DMS 273 (cell line): ENCODE measurements around the gene NBAS.
"Not testable (repeated sequence)": the region's sequence is repeated elsewhere in the genome, so short reads cannot be mapped to it uniquely, and the experiment has no call there.

ENCODE experiments used
- DNase-seq: peaks from one replicate; lab custom pipeline; 2025; ENCODE audit not compliant: unreplicated experiment; lab: John Stamatoyannopoulos, UW

NBAS gene

GRCh38 chr2:15325296-15325695 lies 235.8 kb downstream of the NBAS start:
- DNase-seq: no peak

DNA sequence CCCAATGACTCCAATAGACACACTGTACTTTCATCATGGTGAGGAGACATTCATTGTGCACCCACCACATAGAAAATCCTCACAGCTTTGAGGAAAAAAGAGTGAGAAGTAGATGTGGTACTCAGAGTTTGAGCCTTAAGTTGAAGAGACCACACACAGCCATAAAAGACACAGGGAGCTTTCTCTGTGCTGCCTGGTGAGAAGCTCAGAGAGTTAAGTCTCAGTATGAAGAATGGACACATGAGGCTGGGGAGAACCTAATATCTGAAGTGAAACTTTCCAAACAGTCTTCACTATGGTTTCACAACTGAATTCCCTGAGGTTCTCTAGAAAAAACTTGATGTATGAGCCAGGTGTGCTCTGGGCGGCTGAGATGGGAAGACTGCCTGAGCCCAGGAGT lies 237.9 kb downstream of the NBAS start:
- DNase-seq: no peak

DNA sequence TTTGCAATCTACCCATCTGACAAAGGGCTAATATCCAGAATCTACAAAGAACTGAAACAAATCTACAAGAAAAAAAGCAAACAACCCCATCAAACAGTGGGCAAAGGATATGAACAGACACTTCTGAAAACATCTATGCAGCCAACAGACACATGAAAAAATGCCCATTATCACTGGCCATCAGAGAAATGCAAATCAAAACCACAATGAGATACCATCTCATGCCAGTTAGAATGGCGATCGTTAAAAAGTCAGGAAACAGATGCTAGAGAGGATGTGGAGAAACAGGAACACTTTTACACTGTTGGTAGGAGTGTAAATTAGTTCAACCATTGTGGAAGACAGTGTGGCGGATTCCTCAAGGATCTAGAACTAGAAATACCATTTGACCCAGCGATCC lies 239.7 kb downstream of the NBAS start:
- not testable (repeated sequence) for DNase-seq

DNA sequence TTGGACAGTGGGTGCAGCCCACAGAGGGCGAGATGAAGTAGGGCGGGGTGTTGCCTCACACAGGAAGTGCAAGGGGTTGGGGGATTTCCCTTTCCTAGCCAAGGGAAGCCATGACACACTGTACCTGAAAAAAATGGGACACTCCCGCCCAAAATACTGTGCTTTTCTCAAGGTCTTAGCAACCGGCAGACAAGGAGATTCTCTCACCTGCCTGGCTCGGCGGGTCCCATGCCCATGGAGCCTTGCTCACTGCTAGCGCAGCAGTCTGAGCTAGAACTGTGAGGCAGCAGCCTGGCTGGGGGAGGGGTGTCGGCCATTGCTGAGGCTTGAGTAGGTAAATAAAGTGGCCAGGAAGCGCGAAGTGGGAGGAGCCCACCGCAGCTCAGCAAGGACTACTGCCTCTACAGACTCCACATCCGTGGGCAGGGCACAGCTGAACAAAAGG lies 244.7 kb downstream of the NBAS start:
- DNase-seq: no peak

DNA sequence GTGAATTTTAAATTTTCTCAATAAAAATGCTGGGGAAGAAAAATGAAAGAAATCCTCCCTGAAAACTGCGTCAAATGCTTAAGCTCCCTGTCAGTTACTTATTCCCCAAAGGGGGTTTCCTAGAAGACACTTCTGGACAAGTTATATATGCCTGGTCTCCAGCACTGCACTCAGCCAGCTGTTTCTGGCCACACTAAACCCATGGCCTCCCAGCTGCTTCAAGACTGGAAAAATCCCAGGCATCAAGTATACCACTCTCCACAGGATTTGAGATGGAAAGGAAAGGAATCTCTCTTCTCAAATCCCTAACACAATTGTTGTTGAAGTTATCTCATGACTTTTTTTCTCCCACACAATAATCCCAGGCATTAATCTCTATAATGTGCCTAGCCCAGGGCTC lies 245.7 kb downstream of the NBAS start:
- DNase-seq: no peak

GRCh38 chr2:15313657-15314056 lies 247.5 kb downstream of the NBAS start:
- DNase-seq: peak; percentile 56

DNA sequence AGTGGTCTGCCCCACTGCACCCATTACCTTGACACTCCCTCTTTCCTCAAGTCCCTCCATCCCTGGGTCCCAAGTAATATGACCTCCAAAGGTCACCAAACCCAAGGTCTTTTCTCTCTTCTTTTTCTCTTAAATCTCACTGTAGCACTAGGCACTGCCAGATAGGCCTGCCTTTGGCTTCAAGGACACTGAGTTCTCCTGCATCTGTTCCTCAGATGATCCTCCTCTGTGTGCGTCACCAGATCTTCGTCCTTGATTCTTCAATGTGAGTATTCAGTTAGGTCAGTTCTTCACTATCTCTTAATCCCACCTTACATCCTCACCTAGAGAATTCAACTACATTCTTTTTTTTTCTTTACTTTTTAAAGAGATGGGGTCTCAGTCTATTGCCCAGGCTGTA lies 249.2 kb downstream of the NBAS start:
- no peak for DNase-seq

- no peak for DNase-seq
Observed at GRCh38 chr2:15311201-15311907, 249.8 kb downstream of the NBAS start.

GRCh38 chr2:15307526-15307925 lies 253.6 kb downstream of the NBAS start:
- DNase-seq: no peak

DNA sequence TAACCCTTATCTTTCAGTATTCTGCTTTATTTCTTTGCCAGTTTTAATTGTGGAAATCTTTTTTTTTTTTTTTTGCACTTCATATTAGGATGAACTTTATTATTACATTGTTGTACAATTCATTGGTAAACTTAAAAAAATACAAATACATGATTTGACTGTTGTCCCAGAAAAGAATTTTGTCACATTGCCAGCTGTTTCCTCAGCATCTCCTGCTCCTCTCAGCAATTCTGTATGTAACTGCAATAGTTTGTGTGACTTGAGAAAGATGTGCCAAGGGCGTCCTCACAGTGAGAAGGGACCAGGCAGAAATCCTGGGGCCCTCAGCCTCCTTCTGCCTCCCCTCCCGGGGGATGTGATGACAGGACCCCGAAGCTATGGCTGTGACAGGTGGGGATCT lies 254.4 kb downstream of the NBAS start:
- no peak for DNase-seq

DNA sequence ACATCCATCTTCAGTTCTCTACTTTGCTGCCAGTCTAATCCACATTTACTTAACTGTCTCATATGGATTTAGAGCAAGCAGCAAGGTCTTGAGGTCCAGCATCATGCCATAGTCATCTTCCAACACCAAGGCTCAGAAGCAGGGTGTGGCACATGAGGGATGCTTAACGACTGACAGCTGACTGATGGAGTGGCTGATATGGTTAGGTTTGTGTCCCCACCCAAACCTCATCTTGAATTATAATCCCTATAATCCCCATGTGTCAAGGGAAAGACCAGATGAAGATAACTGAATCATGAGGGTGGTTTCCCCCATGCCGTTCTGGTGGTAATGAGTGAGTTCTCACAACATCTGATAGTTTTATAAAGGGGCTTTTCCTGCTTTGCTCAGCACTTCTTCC lies 257.3 kb downstream of the NBAS start:
- no peak for DNase-seq

DNA sequence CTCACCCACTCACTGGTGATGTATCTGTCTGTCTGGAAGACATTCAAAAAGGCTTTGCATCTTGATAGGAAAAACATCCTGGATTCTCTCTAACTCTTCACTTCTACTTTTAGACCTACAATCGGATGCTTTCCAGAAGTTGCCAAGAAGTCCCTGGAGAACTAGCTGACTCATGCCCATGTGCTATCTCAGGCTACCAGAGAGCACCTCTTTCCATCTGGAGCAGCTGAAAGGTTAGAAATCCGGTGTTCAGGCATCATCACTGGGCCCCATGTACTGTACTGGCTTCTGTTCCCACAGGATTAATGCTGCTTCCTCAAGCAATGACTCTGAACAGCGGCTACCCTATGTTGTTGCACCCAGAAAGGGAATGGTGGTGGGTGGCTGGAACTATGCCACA lies 259.0 kb downstream of the NBAS start:
- DNase-seq: no peak

- DNase-seq: no peak
Observed at GRCh38 chr2:15300624-15301573, 260.2 kb downstream of the NBAS start.

GRCh38 chr2:15299904-15300520 lies 261.1 kb downstream of the NBAS start:
- DNase-seq: no peak

DNA sequence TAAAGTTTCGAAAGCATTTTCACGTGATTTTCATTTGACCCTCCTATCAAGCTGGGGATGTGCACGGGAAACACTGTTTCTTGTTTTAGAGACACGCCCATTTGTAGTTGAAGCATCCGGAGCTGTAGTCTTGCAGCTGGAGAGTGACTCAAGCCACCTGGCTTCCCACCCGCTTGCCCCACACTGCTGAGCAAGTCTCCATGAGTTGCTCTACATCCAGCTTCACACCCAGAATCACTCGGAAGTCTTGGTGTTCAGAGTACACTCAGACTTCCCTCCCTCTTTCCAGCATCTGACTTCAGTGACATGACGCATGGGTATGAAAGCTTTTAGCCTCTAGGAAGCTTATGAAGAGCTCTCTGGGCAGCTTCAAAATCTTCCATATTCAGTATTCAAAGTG lies 262.4 kb downstream of the NBAS start:
- DNase-seq: no peak

DNA sequence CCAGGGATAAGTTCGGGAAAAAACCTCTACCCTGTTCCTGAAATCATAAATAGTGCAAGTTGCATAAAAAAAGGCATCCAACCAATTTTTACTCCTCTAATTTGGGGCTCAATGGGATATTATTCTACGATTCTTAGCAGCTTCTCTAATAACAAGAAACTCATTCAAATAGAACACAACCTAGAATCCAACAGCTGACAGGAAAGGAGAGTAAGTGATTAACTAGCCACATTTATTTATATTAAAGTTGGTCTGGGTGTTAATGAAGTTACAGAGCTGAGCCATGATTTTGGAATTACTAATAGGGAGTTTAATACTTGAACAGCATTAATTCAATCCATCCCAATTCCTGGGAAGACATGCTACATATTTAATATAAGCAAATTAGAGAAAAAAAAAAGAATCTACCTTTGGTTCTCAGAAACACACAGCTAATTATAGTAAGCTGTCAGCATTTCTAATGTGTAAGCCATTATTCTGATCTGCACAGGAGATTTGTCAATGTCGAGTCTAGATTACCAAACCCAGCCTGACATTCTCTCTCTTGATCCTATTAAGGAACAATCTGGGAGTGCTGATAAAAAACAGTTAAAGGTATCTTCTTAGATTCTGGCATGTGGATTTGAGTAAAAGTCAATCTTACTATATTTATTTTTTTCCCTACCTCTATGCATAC lies 267.7 kb downstream of the NBAS start:
- no peak for DNase-seq

DNA sequence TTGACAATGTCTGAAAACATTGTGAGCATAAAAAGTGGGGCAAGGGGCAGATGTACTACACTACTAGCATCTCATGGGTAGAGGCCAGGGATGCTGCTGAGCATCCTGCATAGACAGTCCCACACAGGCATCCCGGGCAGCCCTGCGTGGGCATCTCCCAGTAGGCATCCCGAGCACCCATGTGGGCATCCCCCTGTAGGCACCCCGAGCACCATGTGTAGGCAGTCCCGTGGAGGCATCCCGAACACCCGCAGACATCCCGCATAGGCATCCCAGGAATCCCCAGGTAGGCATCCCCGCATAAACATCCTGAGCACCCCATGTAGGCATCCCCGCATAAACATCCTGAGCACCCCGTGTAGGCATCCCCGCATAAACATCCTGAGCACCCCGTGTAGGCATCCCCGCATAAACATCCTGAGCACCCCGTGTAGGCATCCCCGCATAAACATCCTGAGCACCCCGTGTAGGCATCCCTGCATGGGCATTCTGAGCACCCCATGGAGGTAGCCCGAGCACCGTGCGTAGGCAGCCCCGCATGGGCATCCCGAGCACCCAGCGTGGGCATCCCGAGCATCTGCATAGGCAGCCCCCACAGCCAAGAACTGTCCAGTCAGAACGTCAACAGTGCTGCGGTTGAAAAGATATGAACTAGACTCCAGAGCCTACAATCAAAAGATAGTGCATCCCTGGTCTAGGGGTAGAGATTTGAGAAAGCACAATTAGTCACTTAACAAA lies 273.5 kb downstream of the NBAS start:
- no peak for DNase-seq

DNA sequence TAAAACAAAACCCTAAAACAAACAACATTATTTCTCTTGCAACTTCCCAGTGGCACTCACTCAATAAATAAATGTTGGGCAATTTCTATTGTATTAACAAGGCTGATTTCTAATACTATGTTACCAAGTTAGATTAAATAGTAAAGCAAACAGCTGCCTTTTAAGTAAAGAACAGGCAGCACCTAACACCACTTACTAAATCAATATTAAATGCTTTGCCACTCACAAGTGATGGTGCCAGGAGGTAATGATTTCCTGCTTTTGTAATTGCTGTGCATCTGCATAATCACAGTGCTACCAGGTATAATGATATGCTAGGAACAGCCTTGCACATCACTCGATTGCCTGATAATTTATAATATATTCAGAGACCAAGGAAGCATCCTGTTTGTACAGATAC lies 276.5 kb downstream of the NBAS start:
- DNase-seq: no peak

GRCh38 chr2:15281681-15282080 lies 279.5 kb downstream of the NBAS start:
- no peak for DNase-seq

DNA sequence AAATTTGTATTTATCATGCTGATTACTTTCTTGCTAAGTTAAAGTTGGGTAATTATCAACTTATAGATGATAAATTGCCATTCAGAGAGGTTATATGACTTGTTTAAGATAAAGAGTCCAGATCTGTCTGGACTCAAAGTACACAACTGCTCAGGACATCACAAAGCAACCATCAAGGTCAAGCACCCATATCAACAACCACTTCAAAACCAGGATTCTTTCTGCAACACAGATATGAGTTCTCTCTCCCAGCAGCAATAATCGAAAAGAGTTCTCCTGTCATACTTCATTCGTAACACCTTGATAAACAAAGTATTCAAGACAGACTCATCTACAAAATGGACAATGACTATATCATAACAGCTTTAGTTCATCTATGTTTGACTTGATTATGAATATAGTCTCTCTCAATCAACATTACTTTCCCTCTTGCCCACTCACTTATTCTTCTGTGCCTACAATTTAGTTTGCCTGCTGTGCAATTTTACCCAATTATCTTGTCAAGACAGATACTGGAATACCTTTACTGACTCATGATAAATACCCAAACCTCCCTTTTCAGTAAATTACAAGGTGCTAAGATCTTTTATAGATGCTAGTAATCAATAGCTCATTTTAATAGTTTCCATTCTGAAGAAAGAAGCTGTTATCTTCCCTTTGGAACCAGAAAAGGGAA lies 281.8 kb downstream of the NBAS start:
- no peak for DNase-seq
